GM19328 (cell line): Measurements from ENCODE around the gene FUT7.

ENCODE experiments used
- ATAC-seq: cut with Tn5 transposase; IDR thresholded peaks from one replicate; pipeline ENCODE4 v1.9.1; 2021; ENCODE audit warnings: mild to moderate bottlenecking, moderate library complexity; ENCODE audit not compliant: unreplicated experiment

Gene FUT7

GRCh38 chr9:137031904-137032640 lies at the start of gene FUT7:
TSS of gene FUT7 (minus strand) at chr9:137032088. CDS start at chr9:137031991, 97 bp downstream.
- no peak for ATAC-seq

GRCh38 chr9:137080260-137081122 lies 48.6 kb upstream of the FUT7 start:
- ATAC-seq = no peak

- ATAC-seq = no peak
Observed at GRCh38 chr9:137079401-137079787, 47.5 kb upstream of the FUT7 start.

- ATAC-seq = no peak
Observed at GRCh38 chr9:137078701-137079400, 47.0 kb upstream of the FUT7 start.

- no peak for ATAC-seq
Observed at GRCh38 chr9:137077758-137078693, 46.1 kb upstream of the FUT7 start.

DNA sequence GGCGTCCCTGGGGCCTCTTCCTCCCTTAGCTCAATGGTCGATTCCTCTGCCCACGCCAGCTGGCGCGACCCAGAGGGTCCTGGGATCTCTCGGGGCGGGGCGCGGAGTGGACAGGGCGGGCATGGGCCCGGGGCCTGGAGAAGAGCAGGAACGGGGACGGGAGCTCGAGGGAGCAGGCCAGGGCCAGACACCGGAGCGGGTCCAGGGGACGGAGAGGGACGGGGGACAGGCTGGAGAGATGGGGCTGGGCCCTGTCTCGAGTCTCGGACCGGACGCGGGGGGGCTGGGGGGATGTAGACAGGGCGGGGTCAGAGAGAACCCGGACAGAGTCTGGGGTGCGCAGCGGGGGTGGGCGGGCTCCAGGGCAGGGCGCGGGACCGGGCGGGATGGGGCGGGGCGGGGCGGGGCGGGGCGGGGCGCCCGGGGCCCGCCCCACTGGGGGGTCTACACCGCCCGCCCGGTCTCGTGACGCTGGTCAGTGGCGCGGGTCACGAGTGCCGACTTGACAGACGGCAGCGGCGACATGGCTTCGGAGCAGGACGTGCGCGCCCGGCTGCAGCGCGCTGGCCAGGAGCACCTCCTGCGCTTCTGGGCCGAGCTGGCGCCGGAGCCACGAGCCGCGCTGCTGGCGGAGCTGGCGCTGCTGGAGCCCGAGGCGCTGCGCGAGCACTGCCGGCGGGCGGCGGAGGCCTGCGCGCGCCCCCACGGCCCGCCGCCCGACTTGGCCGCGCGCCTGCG lies 45.3 kb upstream of the FUT7 start, which contains the start of gene UAP1L1:
Gene UAP1L1, plus strand, starts transcription at position 508 of the 738 bp plus-strand sequence. Its CDS starts 16 bp downstream, at position 524.
- peak; percentile 56 for ATAC-seq

DNA sequence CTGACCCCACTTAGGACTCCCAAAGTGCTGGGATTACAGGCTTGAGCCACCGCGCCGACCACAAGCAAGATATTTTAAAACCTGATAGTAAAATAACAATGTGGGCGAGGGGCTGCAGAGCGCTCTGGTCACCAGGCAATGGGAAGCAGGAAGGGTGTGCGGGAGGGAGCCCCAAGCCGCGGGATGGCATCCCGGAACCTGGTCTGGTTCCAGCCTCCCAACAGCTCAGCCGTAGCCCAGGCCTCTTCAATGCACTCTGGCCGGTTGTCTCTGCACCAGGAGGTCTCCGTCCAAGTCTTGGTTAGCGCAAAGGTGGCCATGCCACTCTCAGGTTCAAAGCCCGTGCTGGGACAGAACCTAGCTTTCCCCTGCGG lies 44.7 kb upstream of the FUT7 start:
- no peak for ATAC-seq

DNA sequence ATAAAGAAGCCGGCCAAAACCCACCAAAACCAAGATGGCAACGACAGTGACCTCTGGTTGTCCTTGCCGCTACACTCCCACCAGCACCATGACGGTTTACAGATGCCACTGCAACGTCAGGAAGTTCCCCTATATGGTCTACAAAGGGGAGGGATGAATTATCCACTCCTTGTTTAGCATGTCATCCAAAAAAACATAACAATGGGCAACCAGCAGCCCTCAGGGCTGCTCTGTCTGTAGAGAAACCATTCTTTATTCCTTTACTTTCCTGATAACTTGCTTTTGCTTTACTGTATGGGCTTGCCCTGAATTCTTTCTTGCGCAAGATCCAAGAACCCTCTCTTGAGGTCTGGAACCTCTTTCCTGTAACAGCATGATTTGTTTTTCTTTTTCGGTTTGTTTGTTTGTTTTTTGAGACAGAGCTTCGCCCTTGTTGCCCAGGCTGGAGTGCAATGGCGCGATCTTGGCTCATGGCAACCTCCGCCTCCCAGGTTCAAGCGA lies 43.4 kb upstream of the FUT7 start:
- ATAC-seq = no peak

DNA sequence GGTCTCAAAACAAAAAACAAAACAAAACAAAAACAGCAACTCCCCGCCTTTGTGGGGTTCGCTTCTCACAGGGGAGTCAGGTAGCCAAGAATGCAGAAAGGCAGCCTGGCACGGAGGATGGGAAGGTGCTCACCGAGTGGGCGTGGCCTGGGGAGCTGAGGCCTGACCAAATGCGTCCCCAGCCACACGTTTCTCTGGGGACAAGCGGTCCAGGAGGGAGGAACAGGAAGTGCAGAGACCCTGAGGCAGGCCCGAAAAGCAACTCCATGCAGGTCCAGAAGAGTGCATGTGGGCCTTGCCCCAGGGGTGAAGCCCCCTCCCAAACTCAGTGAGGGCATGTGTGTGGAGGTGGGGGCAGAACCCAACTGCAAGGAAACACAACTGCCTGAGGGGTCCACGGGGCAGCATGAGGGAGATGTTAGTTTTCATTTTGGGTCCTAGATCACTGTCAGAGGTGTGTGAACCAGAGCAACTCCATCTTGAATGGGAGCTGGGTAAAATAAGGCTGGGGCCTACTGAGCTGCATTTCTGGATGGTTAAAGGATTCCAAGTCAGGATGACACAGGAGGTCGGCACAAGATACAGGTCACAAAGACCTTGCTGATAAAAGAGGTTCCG lies 42.9 kb upstream of the FUT7 start:
- ATAC-seq = no peak

GRCh38 chr9:137073992-137074399 lies 42.1 kb upstream of the FUT7 start:
- ATAC-seq = no peak

- ATAC-seq = no peak
Observed at GRCh38 chr9:137071282-137071681, 39.4 kb upstream of the FUT7 start.

GRCh38 chr9:137070906-137071275 lies 39.0 kb upstream of the FUT7 start:
- no peak for ATAC-seq

- ATAC-seq = peak; percentile 66
Observed at GRCh38 chr9:137070201-137070905, 38.5 kb upstream of the FUT7 start, which contains the start of gene SAPCD2. TSS of gene SAPCD2 (minus strand) at chr9:137070557. CDS start at chr9:137070460, 97 bp downstream.

- peak; percentile 14 for ATAC-seq
Observed at GRCh38 chr9:137069508-137070091, 37.7 kb upstream of the FUT7 start.

GRCh38 chr9:137068539-137069507 lies 36.9 kb upstream of the FUT7 start:
- no peak for ATAC-seq

DNA sequence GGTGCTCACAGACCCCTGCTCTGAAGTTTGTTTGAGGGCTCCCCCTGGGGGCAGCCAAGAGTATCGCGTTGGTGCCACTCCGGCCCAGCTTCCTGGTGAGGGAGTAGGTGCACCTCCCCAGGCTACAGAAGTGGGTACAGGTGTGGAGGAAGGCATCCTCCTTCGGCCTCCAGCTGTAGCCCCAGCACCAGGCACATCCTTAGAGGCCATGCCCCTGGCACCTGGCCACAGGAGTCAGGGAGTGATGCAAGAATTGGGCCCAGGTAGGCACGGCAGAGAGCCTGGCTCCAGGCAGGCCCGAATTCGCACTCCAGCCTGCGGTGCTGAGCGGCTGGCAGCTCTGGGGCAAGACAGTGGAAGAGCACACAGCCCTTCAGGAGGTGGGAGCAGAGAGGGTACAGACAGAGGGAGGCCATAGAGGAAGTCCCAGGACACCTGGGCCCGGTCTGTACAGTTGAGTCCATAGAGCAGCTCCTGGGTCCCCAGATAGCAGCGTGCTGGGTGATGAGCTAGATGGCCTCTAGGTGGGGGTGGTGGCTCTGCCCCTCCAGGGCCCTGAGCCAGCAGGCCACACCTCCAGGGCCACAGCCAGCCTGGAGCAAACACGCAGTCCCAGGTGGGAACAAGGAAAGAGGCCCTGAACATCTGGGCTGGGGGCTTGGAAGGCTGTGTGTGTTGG lies 36.1 kb upstream of the FUT7 start:
- no peak for ATAC-seq
